ENCODE results near the gene ZNF574.
"Not testable (repeated sequence)": the region's sequence is repeated elsewhere in the genome, so short reads cannot be mapped to it uniquely, and the experiment has no call there.

Gene ZNF574

DNA sequence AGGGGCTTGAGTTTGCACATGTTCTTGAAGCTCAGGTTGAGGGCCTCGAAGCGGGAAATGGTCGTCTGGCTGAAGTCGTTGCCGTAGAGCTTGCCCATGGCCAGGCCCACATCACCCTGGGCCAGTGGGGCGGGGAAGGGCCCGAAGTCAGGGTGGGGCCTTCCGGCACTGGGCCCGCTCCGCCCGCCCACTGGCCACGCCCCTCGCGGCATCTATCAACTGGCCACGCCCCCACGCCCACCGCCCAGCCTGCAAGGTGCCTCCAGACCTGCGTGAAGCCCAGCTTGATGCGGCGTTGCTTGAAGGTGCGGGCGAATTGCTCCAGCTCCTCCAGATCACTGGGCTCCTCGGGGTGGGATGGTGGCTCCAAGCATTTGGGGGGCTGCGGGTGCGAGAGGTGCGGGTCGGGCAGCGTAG lies 19.9 kb downstream of the ZNF574 start:
- Histone ChIP-seq H3K4me1 (ENCODE audit: insufficient read depth, low read length) (peaks cover 7% of the 10 kb centered on the region; the same call in 1 of the 2 replicates), H3K9ac (ENCODE audit: low read depth, low read length) (peak overlapping the region; percentile 13; the same call in 1 of the 2 replicates), H3K36me3 (ENCODE audit: insufficient read depth, low read length) (no peaks in the 10 kb centered on the region), H3K9me3 (ENCODE audit: control insufficient read depth, insufficient read depth, low read length) (no peaks in the 10 kb centered on the region)

DNA sequence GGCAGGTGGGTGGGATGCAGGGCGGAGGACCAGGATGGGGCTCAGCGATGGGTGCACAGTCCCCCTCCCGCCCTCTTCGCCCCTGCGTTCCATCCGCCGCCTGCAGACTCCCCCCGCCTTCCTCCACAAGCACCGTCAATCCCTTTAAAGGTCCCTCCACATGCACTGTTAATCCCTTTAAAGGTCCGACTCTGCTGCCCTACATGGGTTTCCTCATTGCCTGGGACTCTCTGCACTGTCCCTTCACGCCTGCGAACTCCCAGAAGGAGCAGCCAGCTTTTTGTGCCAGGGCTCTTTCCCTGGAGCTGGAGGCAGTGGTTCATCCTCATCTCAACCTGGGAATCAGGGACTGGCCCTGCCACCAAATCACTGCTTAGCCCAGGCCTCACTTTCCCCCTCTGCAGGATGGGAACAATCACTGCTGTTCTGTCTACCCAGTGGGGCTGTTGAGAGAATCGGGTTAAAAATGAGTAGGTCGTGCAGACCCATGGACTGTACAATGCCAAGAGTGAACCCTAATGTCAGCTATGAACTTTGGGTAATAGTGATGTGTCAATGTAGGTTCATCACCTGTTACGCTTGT lies 20.4 kb downstream of the ZNF574 start:
- H3K4me1 ChIP-seq (ENCODE audit: insufficient read depth, low read length), result peaks cover 7% of the 10 kb centered on the region; the same call in 1 of the 2 replicates
- H3K9ac ChIP-seq (ENCODE audit: low read depth, low read length), result peak overlapping the region; percentile 13; the same call in 1 of the 2 replicates
- no peaks in the 10 kb centered on the region for H3K9me3 ChIP-seq (ENCODE audit: control insufficient read depth, insufficient read depth, low read length)
- H3K36me3 ChIP-seq (ENCODE audit: insufficient read depth, low read length), result no peaks in the 10 kb centered on the region

DNA sequence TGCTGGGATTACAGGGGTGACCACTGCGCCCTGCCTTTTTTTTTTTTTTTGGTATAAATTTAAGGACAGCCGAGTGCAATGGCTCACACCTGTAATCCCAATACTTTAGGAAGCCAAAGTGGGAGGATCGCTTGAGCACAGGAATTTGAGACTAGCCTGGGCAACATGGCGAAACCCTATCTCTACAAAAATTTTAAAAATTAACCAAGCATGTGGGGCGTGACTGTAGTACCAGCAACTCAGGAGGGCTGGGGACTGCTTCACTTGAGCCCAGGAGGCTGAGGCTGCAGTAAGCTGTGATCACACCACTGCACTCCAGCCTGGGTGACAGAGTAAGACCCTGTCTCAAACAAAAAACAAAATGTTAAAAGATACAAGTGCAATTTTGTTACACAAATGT lies 21.5 kb downstream of the ZNF574 start:
- peaks cover 7% of the 10 kb centered on the region; the same call in 1 of the 2 replicates for H3K4me1 ChIP-seq (ENCODE audit: insufficient read depth, low read length)
- H3K9me3 ChIP-seq (ENCODE audit: control insufficient read depth, insufficient read depth, low read length), result no peaks in the 10 kb centered on the region
- no peaks in the 10 kb centered on the region for H3K36me3 ChIP-seq (ENCODE audit: insufficient read depth, low read length)
- H3K9ac ChIP-seq (ENCODE audit: low read depth, low read length), result no peak overlapping the region

DNA sequence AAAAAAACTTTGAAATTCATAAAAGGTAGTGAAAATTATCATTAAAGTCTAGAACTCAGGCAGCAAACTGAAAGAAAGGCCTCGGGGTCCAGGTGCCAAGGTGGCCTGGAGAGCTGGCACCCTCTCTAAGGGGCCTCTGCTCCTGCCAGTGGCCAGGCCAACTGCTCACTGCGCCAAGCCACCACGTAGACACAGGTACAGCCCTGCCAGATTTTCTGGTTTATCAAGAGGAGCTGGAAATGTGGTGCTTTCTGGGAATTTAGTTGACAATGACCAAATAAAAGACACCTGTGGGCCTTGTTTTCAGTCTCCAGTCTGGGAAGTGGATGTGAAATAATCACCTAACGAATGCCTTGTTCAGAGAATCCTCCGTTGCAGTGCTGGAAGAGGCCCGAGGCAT lies 22.8 kb downstream of the ZNF574 start:
- no peak overlapping the region for H3K9ac ChIP-seq (ENCODE audit: low read depth, low read length)
- H3K9me3 ChIP-seq (ENCODE audit: control insufficient read depth, insufficient read depth, low read length), result no peaks in the 10 kb centered on the region
- H3K4me1 ChIP-seq (ENCODE audit: insufficient read depth, low read length), result peaks cover 7% of the 10 kb centered on the region; the same call in 1 of the 2 replicates
- H3K36me3 ChIP-seq (ENCODE audit: insufficient read depth, low read length), result no peaks in the 10 kb centered on the region

DNA sequence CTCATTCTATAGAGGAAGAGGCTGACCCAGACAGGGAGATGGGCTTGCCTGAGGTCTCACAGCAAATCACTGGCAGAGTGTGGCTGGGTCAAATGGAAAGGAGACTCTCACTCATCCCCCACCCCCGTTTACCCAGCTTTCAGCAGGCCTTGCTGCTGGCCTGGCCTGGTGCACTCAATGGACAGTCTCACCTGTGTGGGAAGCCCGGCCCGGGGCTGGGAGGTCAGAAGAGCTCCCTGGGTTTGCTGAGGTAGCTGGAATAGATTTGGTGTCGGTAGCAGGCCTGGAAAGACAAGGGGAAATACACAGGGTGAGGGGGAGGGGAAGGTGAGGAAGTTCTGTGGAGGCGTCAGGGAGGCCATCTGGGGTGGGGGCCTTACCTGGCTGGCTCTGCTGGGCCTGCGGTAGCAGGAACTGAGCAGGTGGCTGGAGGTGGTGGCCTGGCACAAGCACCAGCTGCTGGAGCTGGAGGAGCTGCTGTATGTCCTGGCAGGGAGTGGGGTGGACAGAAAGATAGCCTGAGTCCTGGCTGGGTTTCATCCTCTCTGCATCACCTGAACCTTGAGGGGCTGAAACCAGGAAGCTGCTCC lies 23.5 kb downstream of the ZNF574 start:
- H3K9ac ChIP-seq (ENCODE audit: low read depth, low read length), result no peak overlapping the region
- H3K4me1 ChIP-seq (ENCODE audit: insufficient read depth, low read length), result peaks cover 7% of the 10 kb centered on the region; the same call in 1 of the 2 replicates
- H3K36me3 ChIP-seq (ENCODE audit: insufficient read depth, low read length), result no peaks in the 10 kb centered on the region
- H3K9me3 ChIP-seq (ENCODE audit: control insufficient read depth, insufficient read depth, low read length), result no peaks in the 10 kb centered on the region

DNA sequence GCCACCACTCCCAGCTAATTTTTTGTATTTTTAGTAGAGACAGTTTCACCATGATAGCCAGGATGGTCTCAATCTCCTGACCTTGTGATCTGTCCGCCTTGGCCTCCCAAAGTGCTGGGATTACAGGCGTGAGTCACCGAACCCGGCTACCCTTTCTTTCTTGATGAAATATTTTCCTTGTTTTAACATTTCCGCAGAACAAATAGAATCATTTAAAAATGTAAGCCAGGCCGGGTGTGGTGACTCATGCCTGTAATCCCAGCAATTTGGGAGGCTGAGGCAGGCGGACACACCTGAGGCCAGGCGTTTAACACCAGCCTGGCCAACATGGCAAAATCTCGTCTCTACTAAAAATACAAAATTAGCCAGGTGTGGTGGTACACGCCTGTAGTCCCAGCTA lies 24.3 kb downstream of the ZNF574 start:
- H3K36me3 ChIP-seq (ENCODE audit: insufficient read depth, low read length); H3K4me1 ChIP-seq (ENCODE audit: insufficient read depth, low read length); H3K9ac ChIP-seq (ENCODE audit: low read depth, low read length); H3K9me3 ChIP-seq (ENCODE audit: control insufficient read depth, insufficient read depth, low read length): not testable (repeated sequence)

DNA sequence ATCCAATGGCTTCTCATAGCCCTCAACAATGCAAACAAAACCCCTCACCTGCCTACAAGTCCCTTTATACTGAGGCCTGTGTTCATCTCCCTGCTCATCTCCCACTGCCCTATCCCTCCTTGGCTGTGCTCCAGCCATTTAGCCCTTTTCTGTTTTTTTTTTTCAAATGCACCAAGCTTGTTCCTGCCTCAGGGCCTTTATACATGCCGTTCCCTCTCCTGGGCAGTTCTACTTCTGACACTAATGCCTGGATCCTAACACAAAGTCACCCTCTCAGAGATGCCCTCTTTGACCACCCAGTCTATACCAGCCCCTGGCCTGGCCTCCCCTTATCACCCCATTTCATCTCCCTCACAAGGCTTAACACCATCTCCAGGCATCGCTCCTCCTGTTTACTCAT lies 26.9 kb downstream of the ZNF574 start:
- H3K9me3 ChIP-seq (ENCODE audit: control insufficient read depth, insufficient read depth, low read length), result no peaks in the 10 kb centered on the region
- no peak overlapping the region for H3K9ac ChIP-seq (ENCODE audit: low read depth, low read length)
- 0 out of 2 replicates have a peak, but pooled peaks cover 7% of the 10 kb centered on the region for H3K4me1 ChIP-seq (ENCODE audit: insufficient read depth, low read length)
- H3K36me3 ChIP-seq (ENCODE audit: insufficient read depth, low read length), result no peaks in the 10 kb centered on the region

DNA sequence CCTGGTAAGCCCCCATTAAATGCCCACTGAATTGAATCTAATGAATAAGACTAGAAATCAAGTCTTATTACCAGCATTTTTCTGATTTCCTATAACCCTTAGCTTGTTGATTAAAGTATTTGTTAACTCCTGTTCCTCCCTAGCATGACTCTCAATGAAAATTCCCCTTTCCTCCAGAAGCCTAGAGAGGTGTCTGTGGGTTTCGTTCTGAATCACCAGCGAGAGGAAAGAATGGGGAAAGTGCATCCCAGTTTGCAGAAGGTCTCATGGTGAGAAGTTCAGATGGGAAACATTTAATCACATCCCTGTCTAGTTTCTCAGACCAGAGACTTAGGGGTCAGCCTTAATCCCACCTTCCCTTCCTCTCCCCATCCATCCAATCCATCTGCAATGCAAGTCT lies 29.4 kb downstream of the ZNF574 start:
- Histone ChIP-seq H3K36me3 (ENCODE audit: insufficient read depth, low read length) (no peaks in the 10 kb centered on the region), H3K4me1 (ENCODE audit: insufficient read depth, low read length) (peaks cover 8% of the 10 kb centered on the region), H3K9ac (ENCODE audit: low read depth, low read length) (no peak overlapping the region), H3K9me3 (ENCODE audit: control insufficient read depth, insufficient read depth, low read length) (no peaks in the 10 kb centered on the region)

DNA sequence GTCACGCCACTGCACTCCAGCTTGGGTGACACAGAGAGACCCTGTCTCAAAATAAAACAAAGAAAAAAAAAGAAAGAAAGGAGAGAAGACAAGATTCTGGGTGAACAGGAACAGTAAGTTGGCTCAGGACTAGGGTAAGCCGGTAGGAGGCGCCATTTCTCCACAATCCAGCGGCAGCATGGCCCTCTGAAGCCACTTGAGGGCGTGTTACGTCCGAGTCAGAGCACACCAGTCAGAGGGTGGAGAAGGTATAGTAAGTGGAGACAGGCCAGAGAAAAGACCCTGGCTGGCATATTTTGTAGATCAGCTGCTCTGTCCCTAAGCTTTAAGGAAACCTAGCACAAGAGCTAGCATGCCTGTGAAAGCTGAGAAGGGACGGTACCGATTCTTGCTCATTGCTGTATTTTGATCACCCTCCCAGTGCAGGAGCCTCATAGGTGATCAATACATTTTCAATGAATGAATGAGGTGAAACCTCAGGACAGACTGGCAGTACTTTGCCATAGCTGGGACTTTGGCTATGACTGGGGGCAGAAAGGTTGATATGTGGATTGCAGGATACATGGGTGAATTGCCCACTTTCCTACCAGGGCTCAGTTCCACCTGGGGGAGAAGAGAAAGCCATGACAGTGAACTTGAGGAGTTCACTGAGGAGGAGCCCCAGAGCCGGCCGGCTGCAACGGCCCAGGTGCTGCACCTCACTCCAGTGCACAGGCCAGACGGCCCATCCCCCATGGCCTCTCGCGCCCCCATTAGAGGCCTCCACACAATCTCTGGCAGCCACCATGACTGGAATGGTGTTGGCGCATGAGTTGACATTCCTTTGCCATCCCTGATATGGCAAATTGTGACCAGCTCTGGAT lies 32.8 kb downstream of the ZNF574 start:
- Histone ChIP-seq H3K4me1 (ENCODE audit: insufficient read depth, low read length) (peaks cover 25% of the 10 kb centered on the region), H3K36me3 (ENCODE audit: insufficient read depth, low read length) (no peaks in the 10 kb centered on the region), H3K9ac (ENCODE audit: low read depth, low read length) (no peak overlapping the region), H3K9me3 (ENCODE audit: control insufficient read depth, insufficient read depth, low read length) (no peaks in the 10 kb centered on the region)

DNA sequence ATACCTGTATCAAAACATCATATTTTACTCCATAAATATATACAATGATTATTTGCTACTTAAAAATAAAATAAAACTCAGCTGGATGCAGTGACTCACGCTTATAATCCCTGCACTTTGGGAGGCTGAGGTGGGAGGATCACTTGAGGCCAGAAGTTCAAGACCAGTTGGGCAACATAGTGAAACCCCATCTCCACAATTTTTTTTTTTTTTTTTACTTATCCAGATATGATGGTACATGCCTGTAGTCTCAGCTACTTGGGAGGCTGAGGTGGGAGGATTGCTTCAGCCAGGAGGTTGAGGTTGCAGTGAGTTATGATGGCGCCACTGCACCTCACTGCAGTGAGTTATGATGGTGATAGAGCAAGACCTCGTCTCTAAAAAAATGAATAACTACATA lies 33.9 kb downstream of the ZNF574 start:
- no peaks in the 10 kb centered on the region for H3K9me3 ChIP-seq (ENCODE audit: control insufficient read depth, insufficient read depth, low read length)
- H3K4me1 ChIP-seq (ENCODE audit: insufficient read depth, low read length), result peaks cover 33% of the 10 kb centered on the region
- H3K36me3 ChIP-seq (ENCODE audit: insufficient read depth, low read length), result no peaks in the 10 kb centered on the region
- no peak overlapping the region for H3K9ac ChIP-seq (ENCODE audit: low read depth, low read length)

DNA sequence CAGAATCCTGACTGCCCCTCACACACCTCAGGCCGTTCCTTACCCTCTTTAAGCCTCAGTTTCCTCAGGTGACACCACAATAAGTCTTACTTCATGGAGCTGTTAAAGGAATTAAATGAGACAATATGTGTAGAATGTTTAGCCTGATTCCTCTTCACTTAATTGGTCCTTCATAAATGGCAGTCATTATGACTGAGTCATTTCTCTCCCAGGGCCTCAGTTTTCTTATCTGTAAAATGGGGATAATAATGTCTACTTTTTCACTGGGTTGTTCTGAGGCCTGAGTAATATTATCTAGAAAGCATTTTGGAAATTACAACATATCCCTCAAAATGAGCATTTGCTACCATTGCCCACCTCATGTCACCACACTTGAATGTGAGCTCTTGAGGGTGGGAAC lies 34.7 kb downstream of the ZNF574 start:
- H3K4me1 ChIP-seq (ENCODE audit: insufficient read depth, low read length), result peaks cover 37% of the 10 kb centered on the region

DNA sequence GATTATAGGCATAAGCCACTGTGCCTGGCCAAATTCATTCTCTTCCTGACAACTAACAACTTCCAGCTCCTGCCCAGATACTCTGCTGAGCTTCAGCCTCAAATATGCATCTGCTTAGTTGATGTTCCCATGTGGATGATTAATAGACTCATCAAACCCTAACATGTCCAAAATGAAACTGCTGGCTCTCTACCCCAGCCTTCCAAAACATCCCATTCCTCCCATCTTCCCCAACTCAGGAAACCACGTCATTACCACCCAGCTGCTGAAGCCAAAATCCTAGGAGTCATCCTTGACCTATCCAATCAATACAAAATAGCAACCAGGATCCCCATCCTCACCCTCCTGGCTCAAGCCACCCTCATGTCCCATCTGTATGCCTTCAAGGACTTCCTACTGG lies 35.4 kb downstream of the ZNF574 start:
- no peaks in the 10 kb centered on the region for H3K36me3 ChIP-seq (ENCODE audit: insufficient read depth, low read length)
- H3K4me1 ChIP-seq (ENCODE audit: insufficient read depth, low read length), result peaks cover 37% of the 10 kb centered on the region
- H3K9me3 ChIP-seq (ENCODE audit: control insufficient read depth, insufficient read depth, low read length), result no peaks in the 10 kb centered on the region
- no peak overlapping the region for H3K9ac ChIP-seq (ENCODE audit: low read depth, low read length)

More for the DNA sequence above, 34.7 kb downstream of the ZNF574 start:
- Histone ChIP-seq H3K36me3 (ENCODE audit: insufficient read depth, low read length) (no peaks in the 10 kb centered on the region), H3K9ac (ENCODE audit: low read depth, low read length) (no peak overlapping the region), H3K9me3 (ENCODE audit: control insufficient read depth, insufficient read depth, low read length) (no peaks in the 10 kb centered on the region)

DNA sequence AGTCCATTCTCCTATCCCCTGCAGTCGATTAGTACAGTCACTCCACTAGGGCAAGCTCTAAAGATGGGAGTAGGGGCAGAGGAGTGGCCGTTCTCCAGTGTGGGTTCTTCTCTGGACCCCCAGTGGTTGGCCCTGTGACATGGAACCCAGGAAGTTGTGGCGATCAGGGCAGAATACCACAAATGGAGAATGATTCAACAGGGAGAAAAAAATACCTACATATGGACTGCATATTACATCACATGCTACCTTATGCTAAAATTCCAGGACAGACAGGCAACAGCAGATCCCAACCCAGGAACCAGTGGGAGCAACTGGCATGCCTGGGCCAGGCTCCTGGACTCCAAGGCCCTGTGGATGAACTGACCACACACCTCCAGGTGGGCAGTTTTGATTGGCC lies 35.8 kb downstream of the ZNF574 start:
- no peaks in the 10 kb centered on the region for H3K36me3 ChIP-seq (ENCODE audit: insufficient read depth, low read length)
- H3K4me1 ChIP-seq (ENCODE audit: insufficient read depth, low read length), result peaks cover 37% of the 10 kb centered on the region
- no peaks in the 10 kb centered on the region for H3K9me3 ChIP-seq (ENCODE audit: control insufficient read depth, insufficient read depth, low read length)
- no peak overlapping the region for H3K9ac ChIP-seq (ENCODE audit: low read depth, low read length)

DNA sequence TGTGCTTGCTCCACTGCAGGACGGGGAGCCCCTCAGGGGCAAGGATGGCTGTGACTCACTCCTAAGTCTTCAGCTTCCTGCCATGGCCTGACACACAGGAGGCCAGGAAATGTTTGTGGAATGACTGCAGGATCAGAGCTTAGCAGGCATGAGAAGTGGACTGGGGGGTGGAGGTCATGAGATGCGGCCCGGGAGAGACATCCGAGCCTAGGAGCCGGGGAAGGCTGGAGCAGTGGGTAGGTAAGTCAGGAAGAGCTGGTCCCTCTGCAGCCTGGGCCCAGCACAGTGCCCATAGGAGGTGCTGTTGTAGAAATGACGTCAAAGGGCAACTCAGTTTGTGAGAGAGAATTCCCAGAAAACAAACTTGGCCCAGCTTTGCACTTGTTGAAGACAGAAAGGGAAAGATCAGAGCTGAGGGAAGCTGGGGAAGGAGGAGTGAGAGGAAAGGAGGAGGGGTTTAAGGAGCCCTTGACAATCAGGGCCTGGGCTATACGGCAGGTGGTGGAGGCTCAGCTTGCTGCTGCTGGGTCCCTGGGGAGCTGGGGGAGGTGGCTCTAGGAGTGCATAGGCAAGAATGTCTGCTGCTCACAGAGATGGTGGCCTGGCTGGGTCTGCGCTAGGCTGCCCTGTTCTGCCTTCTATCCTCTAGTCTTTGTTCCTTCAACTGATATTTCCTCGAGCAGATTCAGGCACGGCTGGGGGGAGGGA lies 37.8 kb downstream of the ZNF574 start:
- Histone ChIP-seq H3K9me3 (ENCODE audit: control insufficient read depth, insufficient read depth, low read length) (no peaks in the 10 kb centered on the region), H3K9ac (ENCODE audit: low read depth, low read length) (no peak overlapping the region), H3K36me3 (ENCODE audit: insufficient read depth, low read length) (no peaks in the 10 kb centered on the region), H3K4me1 (ENCODE audit: insufficient read depth, low read length) (peaks cover 35% of the 10 kb centered on the region)
